ENCODE data around the gene PCBD1. TPM values are rescaled to one million over a fixed set of nuclear protein-coding genes. Genes with fewer than 3 reads are reported as not detected.

PCBD1 gene
- total RNA-seq, 1 experiment from 2014 or later: 163 TPM

- no peaks in the 10 kb centered on the region for H4K20me1 ChIP-seq (ENCODE audit: insufficient read depth)
- ATAC-seq: no peak
- H3K27ac ChIP-seq (ENCODE audit: low read depth, low read length): no peak overlapping the region
- H3K4me2 ChIP-seq (ENCODE audit: low read length): peak overlapping the region; percentile 82; the same call in 1 of the 2 replicates
- peaks cover 46% of the 10 kb centered on the region for H3K79me2 ChIP-seq (ENCODE audit: insufficient read depth, low read length)
- no peak for TF ChIP-seq RAD21 (IDR thresholded peaks at IDR 0.05; ENCODE audit: low read depth)
- TF ChIP-seq ATF3 (IDR thresholded peaks at IDR 0.05): no peak
- no peak for TF ChIP-seq ELF1 (IDR thresholded peaks at IDR 0.05; ENCODE audit: borderline replicate concordance, low read depth)
- no peak for TF ChIP-seq TCF7L2 (IDR thresholded peaks at IDR 0.05; ENCODE audit: borderline replicate concordance, extremely low read depth, insufficient read depth, insufficient read length)
- no peak for TF ChIP-seq POLR2A (IDR thresholded peaks at IDR 0.05; ENCODE audit: borderline replicate concordance, extremely low read depth, insufficient read depth, insufficient read length)
- TF ChIP-seq EZH2phosphoT487 (IDR thresholded peaks at IDR 0.05; ENCODE audit: borderline replicate concordance): no peak
- ChIA-PET POLR2A (interaction anchor here (1.5 kb wide), 1 partner anchor 9 kb away, joined by 3 read pairs; no protein-coding TSS in a partner anchor), CTCF (interaction anchor here (0.6 to 1.9 kb wide), 3 partner anchors 17 to 433 kb away, joined by 3 to 8 read pairs (median 3); partner anchors contain the start of gene SLC29A3), RAD21 (ENCODE audit: low non-redundant PET in 1 of 2, low total read pairs in 2 of 2, uncharacterized antibody in 2 of 2, unreplicated experiment in 2 of 2) (no interaction called here)
- no peak overlapping the region for H2AFZ ChIP-seq (ENCODE audit: low read depth, low read length, poor library complexity, severe bottlenecking)
- intact Hi-C loops (cut with micrococcal nuclease): no loop called here
- BruUV-seq (replicated peaks): no TSS peak
- H3K36me3 ChIP-seq (ENCODE audit: control insufficient read depth in 1 of 2, insufficient read depth in 2 of 2, low read length in 2 of 2): peaks cover 16 to 36% of the 10 kb centered on the region in 2 experiments
- H3K4me1 ChIP-seq (ENCODE audit: control insufficient read depth in 1 of 2, insufficient read depth in 2 of 2, low read length in 2 of 2): peaks cover 16 to 30% of the 10 kb centered on the region in 2 experiments
- H3K9me2 ChIP-seq (ENCODE audit: insufficient read depth): no peaks in the 10 kb centered on the region
- no peak for DNase-seq (ENCODE audit: low read depth, low spot score)
- H3K27me3 ChIP-seq (ENCODE audit: insufficient read depth, low read length): no peaks in the 10 kb centered on the region
- H3K9me3 ChIP-seq (ENCODE audit: control insufficient read depth in 1 of 2, insufficient read depth in 1 of 2, low read depth in 1 of 2, low read length in 2 of 2): no peaks in the 10 kb centered on the region
- no peak overlapping the region for H3K4me3 ChIP-seq (replicated peaks in 1 of 2; ENCODE audit: low read depth in 1 of 2, low read length in 2 of 2)
- H3K9ac ChIP-seq (ENCODE audit: low read length): no peak overlapping the region; the same call in 1 of the 2 replicates
Measured at GRCh38 chr10:70885931-70886903, 2.1 kb downstream of the PCBD1 start.

GRCh38 chr10:70885481-70885880, 2.9 kb downstream of the PCBD1 start:
- no peaks in the 10 kb centered on the region for H4K20me1 ChIP-seq (ENCODE audit: insufficient read depth)
- no peak overlapping the region for H3K9ac ChIP-seq (ENCODE audit: low read length)
- H3K9me3 ChIP-seq (ENCODE audit: control insufficient read depth in 1 of 2, insufficient read depth in 1 of 2, low read depth in 1 of 2, low read length in 2 of 2): no peaks in the 10 kb centered on the region
- H3K79me2 ChIP-seq (ENCODE audit: insufficient read depth, low read length): peaks cover 46% of the 10 kb centered on the region
- H3K4me2 ChIP-seq (ENCODE audit: low read length): no peak overlapping the region
- no peak for TF ChIP-seq EZH2phosphoT487 (IDR thresholded peaks at IDR 0.05; ENCODE audit: borderline replicate concordance)
- no peak for TF ChIP-seq RAD21 (IDR thresholded peaks at IDR 0.05; ENCODE audit: low read depth)
- no peak for TF ChIP-seq CTCF (IDR thresholded peaks at IDR 0.05 in 2 of 3, conservative IDR thresholded peaks at IDR 0.05 in 1 of 3; ENCODE audit: borderline replicate concordance in 1 of 3, insufficient read depth in 1 of 3, low read depth in 2 of 3, low read length in 2 of 3)
- no peak for TF ChIP-seq ZNF274 (IDR thresholded peaks at IDR 0.05; ENCODE audit: low read depth, low read length)
- TF ChIP-seq CEBPB (IDR thresholded peaks at IDR 0.05; ENCODE audit: low read depth): no peak
- no peak for TF ChIP-seq CBX3 (IDR thresholded peaks at IDR 0.05; ENCODE audit: low read depth)
- TF ChIP-seq POLR2A (IDR thresholded peaks at IDR 0.05; ENCODE audit: borderline replicate concordance, extremely low read depth, insufficient read depth, insufficient read length): no peak
- TF ChIP-seq ZFX (IDR thresholded peaks at IDR 0.05): no peak
- H3K27ac ChIP-seq (ENCODE audit: low read depth, low read length): no peak overlapping the region
- peaks cover 16 to 30% of the 10 kb centered on the region in 2 experiments for H3K4me1 ChIP-seq (ENCODE audit: control insufficient read depth in 1 of 2, insufficient read depth in 2 of 2, low read length in 2 of 2)
- peaks cover 16 to 36% of the 10 kb centered on the region in 2 experiments for H3K36me3 ChIP-seq (ENCODE audit: control insufficient read depth in 1 of 2, insufficient read depth in 2 of 2, low read length in 2 of 2)
- no peak for ATAC-seq
- no peaks in the 10 kb centered on the region for H3K9me2 ChIP-seq (ENCODE audit: insufficient read depth)
- H2AFZ ChIP-seq (ENCODE audit: low read depth, low read length, poor library complexity, severe bottlenecking): no peak overlapping the region
- RAD21 ChIA-PET (ENCODE audit: low non-redundant PET in 1 of 2, low total read pairs in 2 of 2, uncharacterized antibody in 2 of 2, unreplicated experiment in 2 of 2): no interaction called here
- BruUV-seq (replicated peaks): no TSS peak
- intact Hi-C loops (cut with micrococcal nuclease): no loop called here
- no peak overlapping the region for H3K4me3 ChIP-seq (replicated peaks in 1 of 2; ENCODE audit: low read depth in 1 of 2, low read length in 2 of 2)
- DNase-seq (ENCODE audit: low read depth, low spot score): no peak
- CTCF ChIA-PET: interaction anchor here (0.6 kb wide), 1 partner anchor 433 kb away, joined by 3 read pairs; the partner anchor contains the start of gene SLC29A3
- POLR2A ChIA-PET: no interaction called here
- no peaks in the 10 kb centered on the region for H3K27me3 ChIP-seq (ENCODE audit: insufficient read depth, low read length)
